Glutamatergic neuron (in vitro differentiated cells): Measurements from ENCODE around the gene MLPH. TPM values are rescaled to one million over a fixed set of nuclear protein-coding genes. Genes with fewer than 3 reads are reported as not detected.

Experiments
- DNase-seq: peaks from one replicate; pipeline ENCODE4 v3.0.0; 2022
- H3K27ac Mint-ChIP-seq: one replicate; pipeline ENCODE4 v1.8.0; 2020; ENCODE audit warnings: mild to moderate bottlenecking, mixed read lengths, inconsistent platforms; ENCODE audit not compliant: unreplicated experiment
- H3K27me3 Mint-ChIP-seq: one replicate; pipeline ENCODE4 v1.8.0; 2020; ENCODE audit warnings: mild to moderate bottlenecking, moderate library complexity, mixed read lengths, inconsistent platforms; ENCODE audit not compliant: unreplicated experiment
- H3K36me3 Mint-ChIP-seq: one replicate; pipeline ENCODE4 v1.8.0; 2020; ENCODE audit warnings: mild to moderate bottlenecking, mixed read lengths, inconsistent platforms; ENCODE audit not compliant: unreplicated experiment
- H3K4me1 Mint-ChIP-seq: one replicate; pipeline ENCODE4 v1.8.0; 2020; ENCODE audit warnings: mild to moderate bottlenecking, low read depth, mixed read lengths, inconsistent platforms; ENCODE audit not compliant: unreplicated experiment
- H3K4me3 Mint-ChIP-seq: one replicate; pipeline ENCODE4 v1.8.0; 2020; ENCODE audit warnings: mild to moderate bottlenecking, mixed read lengths, inconsistent platforms; ENCODE audit not compliant: unreplicated experiment
- H3K9me3 Mint-ChIP-seq: one replicate; pipeline ENCODE4 v1.8.0; 2020; ENCODE audit warnings: mild to moderate bottlenecking, moderate library complexity, mixed read lengths, inconsistent platforms; ENCODE audit not compliant: unreplicated experiment
- total RNA-seq: library from RNA; stranded (reverse); fragmentation: NEBNext Ultra II Directional; extraction: Animal tissue kit (Norgen Biotek cat#: 25700); gene quantifications from one replicate; pipeline ENCODE4 v1.2.1, GENCODE V29; 2021; ENCODE audit not compliant: unreplicated experiment
- TF ChIP-seq, protein P1 (sequence below): fragments of 200-600 bp; sonication (generic); IDR thresholded peaks from one replicate; pipeline ENCODE4 v1.5.0; 2021; ENCODE audit not compliant: partially characterized antibody, unreplicated experiment

Gene MLPH
- total RNA-seq, 1 donor from 2014 or later, result 4.3 TPM

DNA sequence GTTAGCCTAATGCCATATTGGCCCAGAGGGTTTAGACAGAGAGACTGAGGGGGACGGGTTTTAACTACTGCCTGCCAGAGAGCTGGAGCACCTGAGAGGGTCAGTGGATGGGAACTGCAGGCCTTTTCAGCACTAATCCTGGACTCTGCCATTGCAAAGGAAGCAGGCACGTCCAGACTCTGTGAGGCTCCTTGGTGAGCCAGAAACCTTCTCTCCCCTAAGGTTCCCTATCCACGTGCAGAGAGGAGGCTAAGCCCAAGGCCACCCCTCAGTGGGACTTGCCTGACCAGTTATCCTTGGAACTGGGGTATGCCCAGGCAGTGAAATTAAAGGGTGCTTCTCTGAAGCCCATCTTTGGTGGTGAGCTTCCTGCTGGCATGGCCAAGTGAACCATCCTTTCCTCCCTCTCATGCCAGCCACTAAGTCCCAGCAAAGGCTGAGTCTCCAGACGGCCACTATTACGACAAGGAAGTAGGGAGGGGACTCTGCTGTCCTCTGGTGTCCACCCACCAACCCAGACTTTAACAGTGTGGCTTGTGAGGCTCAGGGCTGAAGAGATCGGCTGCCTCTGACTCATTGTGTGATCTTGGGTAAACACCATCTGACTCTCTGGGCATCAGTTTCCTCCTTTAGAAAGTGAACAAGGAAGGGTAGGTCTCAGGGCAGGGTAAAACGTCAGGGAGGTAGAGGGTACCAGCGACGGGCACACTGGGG is 3.9 kb upstream of the MLPH start:
- Mint-ChIP-seq H3K9me3 (peaks cover 6% of the 10 kb centered on the region), H3K27me3 (peaks cover 3% of the 10 kb centered on the region), H3K4me3 (no peak overlapping the region), H3K4me1 (peaks cover 8% of the 10 kb centered on the region), H3K27ac (no peak overlapping the region), H3K36me3 (no peaks in the 10 kb centered on the region)
- DNase-seq, result no peak
- TF ChIP-seq, protein P1, sequence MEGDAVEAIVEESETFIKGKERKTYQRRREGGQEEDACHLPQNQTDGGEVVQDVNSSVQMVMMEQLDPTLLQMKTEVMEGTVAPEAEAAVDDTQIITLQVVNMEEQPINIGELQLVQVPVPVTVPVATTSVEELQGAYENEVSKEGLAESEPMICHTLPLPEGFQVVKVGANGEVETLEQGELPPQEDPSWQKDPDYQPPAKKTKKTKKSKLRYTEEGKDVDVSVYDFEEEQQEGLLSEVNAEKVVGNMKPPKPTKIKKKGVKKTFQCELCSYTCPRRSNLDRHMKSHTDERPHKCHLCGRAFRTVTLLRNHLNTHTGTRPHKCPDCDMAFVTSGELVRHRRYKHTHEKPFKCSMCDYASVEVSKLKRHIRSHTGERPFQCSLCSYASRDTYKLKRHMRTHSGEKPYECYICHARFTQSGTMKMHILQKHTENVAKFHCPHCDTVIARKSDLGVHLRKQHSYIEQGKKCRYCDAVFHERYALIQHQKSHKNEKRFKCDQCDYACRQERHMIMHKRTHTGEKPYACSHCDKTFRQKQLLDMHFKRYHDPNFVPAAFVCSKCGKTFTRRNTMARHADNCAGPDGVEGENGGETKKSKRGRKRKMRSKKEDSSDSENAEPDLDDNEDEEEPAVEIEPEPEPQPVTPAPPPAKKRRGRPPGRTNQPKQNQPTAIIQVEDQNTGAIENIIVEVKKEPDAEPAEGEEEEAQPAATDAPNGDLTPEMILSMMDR, result no peak

DNA sequence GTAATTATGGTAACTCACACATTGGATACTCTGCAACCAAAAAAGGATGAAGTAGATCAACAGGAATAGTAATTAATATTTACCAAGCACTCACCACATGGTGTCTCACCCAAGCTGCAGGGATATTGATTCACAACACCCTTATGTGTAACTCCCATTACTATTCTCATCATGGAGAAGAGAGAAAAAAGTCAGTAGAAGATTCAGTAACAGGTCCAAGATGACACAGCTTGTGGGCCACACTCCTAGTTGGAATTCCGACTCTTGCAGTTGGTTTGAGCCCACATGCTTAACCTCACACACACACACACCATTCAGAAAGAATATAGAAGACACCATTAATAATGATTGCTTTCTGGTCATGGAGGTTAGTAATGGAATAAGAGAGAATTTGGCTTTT is 1.7 kb upstream of the MLPH start:
- H3K4me1 Mint-ChIP-seq, result peaks cover 12% of the 10 kb centered on the region
- H3K36me3 Mint-ChIP-seq, result peaks cover under 1% of the 10 kb centered on the region
- peaks cover 3% of the 10 kb centered on the region for H3K27me3 Mint-ChIP-seq
- H3K27ac Mint-ChIP-seq, result no peak overlapping the region
- H3K4me3 Mint-ChIP-seq, result no peak overlapping the region
- TF ChIP-seq, protein P1, result no peak
- peaks cover 4% of the 10 kb centered on the region for H3K9me3 Mint-ChIP-seq
- no peak for DNase-seq

DNA sequence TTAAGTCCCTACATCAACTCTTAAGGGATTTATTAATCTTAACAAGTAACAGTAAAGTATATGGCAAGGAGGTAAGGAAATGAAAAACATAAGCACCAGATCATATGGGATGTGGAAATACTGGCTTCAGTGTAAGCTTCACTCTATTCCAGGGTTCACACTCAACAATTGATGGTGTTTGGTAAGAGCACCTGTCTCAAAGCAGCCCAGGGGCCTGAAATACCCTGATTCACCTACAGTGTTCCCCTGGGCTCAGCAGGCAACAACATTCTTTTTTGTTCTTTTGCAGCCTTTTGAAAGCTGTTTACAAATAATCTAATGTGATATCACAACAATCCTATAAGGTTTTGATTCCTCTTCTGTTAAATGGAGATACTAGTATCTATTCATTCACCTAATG is 1.2 kb upstream of the MLPH start:
- Mint-ChIP-seq H3K27ac (no peak overlapping the region), H3K9me3 (peaks cover 4% of the 10 kb centered on the region), H3K27me3 (peaks cover 3% of the 10 kb centered on the region), H3K4me1 (peaks cover 10% of the 10 kb centered on the region), H3K36me3 (peaks cover 6% of the 10 kb centered on the region), H3K4me3 (peak overlapping the region; percentile 82)
- TF ChIP-seq, protein P1, result no peak
- no peak for DNase-seq

DNA sequence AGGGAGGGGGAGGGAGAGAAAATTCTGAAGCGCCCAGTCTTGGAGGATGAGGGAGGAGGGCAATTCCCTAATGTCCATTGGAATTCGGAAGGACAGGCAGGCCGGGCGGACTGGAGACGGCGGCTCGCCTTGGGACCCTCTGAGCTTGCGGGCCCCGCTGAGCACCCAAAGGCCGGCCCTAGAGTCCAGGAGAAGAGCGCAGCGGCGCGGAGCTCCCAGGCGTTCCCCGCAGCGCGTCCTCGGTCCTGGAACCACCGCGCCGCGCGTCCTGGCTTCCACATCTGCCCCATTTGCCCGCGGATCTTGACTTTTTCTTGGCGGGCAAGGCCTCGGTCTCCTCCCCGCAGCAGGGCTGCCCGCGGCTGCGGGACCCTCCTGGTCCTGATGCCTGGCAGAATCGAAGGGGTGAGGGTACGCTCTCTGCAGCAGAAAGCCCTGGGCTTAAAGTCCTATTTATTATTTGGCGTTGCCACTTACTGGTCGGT is 675 bp upstream of the MLPH start:
- DNase-seq, result no peak
- H3K36me3 Mint-ChIP-seq, result peaks cover 11% of the 10 kb centered on the region
- peaks cover 10% of the 10 kb centered on the region for H3K4me1 Mint-ChIP-seq
- peaks cover 3% of the 10 kb centered on the region for H3K27me3 Mint-ChIP-seq
- TF ChIP-seq, protein P1, result no peak
- no peak overlapping the region for H3K27ac Mint-ChIP-seq
- H3K9me3 Mint-ChIP-seq, result peaks cover 4% of the 10 kb centered on the region
- peak overlapping the region; percentile 82 for H3K4me3 Mint-ChIP-seq

DNA sequence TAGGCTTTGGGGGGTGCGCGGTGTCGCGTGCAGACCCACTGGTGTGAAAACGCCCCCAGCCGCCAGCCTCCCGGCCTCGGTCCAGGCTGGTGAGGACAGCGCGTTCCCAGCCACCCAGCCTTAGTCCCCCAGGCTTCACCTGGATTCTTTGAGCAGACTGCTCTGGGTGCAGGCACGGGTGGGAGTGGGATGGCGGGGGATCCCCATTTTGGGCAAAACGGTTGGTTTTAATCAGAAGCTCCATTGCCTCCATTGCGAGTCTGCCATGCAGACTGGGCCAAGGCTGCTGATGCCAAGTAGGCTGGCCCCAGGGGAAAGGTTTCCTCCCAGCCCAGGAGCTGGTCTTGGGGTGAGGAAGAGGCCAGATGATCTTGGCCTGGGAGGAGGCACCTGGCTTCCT is 445 bp downstream of the MLPH start:
- Mint-ChIP-seq H3K4me3 (no peak overlapping the region), H3K27me3 (peaks cover 3% of the 10 kb centered on the region), H3K4me1 (peaks cover 5% of the 10 kb centered on the region), H3K36me3 (peaks cover 20% of the 10 kb centered on the region), H3K27ac (no peak overlapping the region), H3K9me3 (peaks cover 9% of the 10 kb centered on the region)
- TF ChIP-seq, protein P1, result no peak
- no peak for DNase-seq
